Peyer's patch (tissue), 4 donors: Measurements from ENCODE around the gene ELL. TPM values are rescaled to one million over a fixed set of nuclear protein-coding genes. Genes with fewer than 3 reads are reported as not detected.

Experiments
- DNase-seq, 3 donors: peaks; one replicate each; pipeline ENCODE4 v3.0.0-alpha.2; 2017 to 2019
- H3K27ac ChIP-seq, 4 donors: fragments of 200-600 bp; sonication (generic); one replicate each; pipeline ENCODE4 v1.5.1; 2016 to 2019
- H3K27me3 ChIP-seq, 2 donors: fragments of 200-600 bp; sonication (generic); one replicate each; pipeline ENCODE4 v1.5.1; 2019
- H3K36me3 ChIP-seq, 3 donors: fragments of 200-600 bp; sonication (generic); one replicate each; pipeline ENCODE4 v1.5.1; 2016 to 2019
- H3K4me1 ChIP-seq, 4 donors: fragments of 200-600 bp; sonication (generic); one replicate each; pipeline ENCODE4 v1.5.1; 2016 to 2019
- H3K4me3 ChIP-seq, 4 donors: fragments of 200-600 bp; sonication (generic); 1 replicate in 3 of 4; 2 replicates in 1 of 4; pipeline ENCODE4 v1.5.1; 2016 to 2019; ENCODE audit warnings: mild to moderate bottlenecking in 1 of 4
- H3K9me3 ChIP-seq, 4 donors: fragments of 200-600 bp; sonication (generic); one replicate each; pipeline ENCODE4 v1.5.1; 2016 to 2019; ENCODE audit warnings: mild to moderate bottlenecking in 1 of 4
- POLR2A ChIP-seq, 2 donors: fragments of 450-650 bp; IDR thresholded peaks; one replicate each; pipeline ENCODE4 v1.5.1; 2017; ENCODE audit warnings: antibody characterized with exemption in 2 of 2, mild to moderate bottlenecking in 2 of 2, moderate library complexity in 2 of 2
- total RNA-seq, 4 donors: library from RNA; depleted of rRNA; stranded (reverse); fragments of >200 nt; gene quantifications; one replicate each; pipeline ENCODE4 v1.1.0, GENCODE V29; 2016
- TF ChIP-seq, protein P1 (sequence below), 6 experiments: fragments of 450-650 bp in 4 of 6; fragments of 200-600 bp in 2 of 6; sonication (generic) in 1 of 6; IDR thresholded peaks; one replicate each; pipeline ENCODE4 v1.5.1; 2017 to 2019; ENCODE audit warnings: antibody characterized with exemption in 6 of 6, mild to moderate bottlenecking in 3 of 6, moderate library complexity in 1 of 6

ELL gene
- total RNA-seq, 4 donors from 2014 or later = 18.9 to 49.5 (median 34.2) TPM

DNA sequence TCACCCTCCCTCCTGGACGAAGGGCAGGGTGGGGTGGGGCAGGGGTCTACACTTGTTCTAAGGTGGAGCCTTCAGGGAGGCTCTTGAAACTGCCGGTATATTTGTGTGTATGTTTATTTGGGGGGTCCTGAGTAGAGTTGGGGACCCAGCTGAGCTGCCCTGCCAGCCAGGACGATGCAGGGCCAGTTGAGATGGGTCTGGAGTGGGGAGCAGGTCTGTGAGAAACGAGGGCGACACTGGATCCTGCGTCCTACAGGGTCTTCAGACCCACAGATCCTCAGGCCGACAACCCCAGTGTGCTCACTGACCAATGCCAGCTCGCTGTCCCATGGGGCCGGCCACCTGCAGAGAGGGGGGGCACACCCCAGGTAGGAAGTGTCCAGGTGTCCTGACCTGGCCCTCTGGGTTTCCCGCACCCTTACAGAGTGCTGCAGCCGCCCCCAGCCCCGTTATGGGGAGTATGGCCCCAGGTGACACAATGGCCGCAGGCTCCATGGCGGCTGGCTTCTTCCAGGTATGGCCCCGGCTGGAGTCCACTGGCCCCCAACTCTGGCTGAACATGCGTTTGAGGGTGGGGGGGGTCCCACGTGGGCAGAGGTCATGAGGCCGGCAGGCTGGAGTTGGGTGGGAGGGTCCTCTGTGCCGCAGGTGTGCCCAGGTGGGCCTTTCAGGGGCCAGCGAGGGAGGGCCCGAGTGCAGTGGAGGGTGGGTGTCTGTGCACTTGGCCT, 91.3 kb downstream of the ELL start:
- Histone ChIP-seq H3K27me3 (no peaks in the 10 kb centered on the region), H3K4me1 (peaks cover 0 to 47% (median 31%) of the 10 kb centered on the region in 4 donors), H3K27ac (peak overlapping the region in 1 of 4 donors; percentile 83), H3K36me3 (no peaks in the 10 kb centered on the region), H3K9me3 (no peaks in the 10 kb centered on the region), H3K4me3 (no peak overlapping the region)
- DNase-seq = peak in 1 of 3 donors; percentile 48
- no peak for TF ChIP-seq POLR2A (IDR thresholded peaks at IDR 0.05)
- TF ChIP-seq, protein P1, sequence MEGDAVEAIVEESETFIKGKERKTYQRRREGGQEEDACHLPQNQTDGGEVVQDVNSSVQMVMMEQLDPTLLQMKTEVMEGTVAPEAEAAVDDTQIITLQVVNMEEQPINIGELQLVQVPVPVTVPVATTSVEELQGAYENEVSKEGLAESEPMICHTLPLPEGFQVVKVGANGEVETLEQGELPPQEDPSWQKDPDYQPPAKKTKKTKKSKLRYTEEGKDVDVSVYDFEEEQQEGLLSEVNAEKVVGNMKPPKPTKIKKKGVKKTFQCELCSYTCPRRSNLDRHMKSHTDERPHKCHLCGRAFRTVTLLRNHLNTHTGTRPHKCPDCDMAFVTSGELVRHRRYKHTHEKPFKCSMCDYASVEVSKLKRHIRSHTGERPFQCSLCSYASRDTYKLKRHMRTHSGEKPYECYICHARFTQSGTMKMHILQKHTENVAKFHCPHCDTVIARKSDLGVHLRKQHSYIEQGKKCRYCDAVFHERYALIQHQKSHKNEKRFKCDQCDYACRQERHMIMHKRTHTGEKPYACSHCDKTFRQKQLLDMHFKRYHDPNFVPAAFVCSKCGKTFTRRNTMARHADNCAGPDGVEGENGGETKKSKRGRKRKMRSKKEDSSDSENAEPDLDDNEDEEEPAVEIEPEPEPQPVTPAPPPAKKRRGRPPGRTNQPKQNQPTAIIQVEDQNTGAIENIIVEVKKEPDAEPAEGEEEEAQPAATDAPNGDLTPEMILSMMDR (IDR thresholded peaks at IDR 0.05) = no peak

DNA sequence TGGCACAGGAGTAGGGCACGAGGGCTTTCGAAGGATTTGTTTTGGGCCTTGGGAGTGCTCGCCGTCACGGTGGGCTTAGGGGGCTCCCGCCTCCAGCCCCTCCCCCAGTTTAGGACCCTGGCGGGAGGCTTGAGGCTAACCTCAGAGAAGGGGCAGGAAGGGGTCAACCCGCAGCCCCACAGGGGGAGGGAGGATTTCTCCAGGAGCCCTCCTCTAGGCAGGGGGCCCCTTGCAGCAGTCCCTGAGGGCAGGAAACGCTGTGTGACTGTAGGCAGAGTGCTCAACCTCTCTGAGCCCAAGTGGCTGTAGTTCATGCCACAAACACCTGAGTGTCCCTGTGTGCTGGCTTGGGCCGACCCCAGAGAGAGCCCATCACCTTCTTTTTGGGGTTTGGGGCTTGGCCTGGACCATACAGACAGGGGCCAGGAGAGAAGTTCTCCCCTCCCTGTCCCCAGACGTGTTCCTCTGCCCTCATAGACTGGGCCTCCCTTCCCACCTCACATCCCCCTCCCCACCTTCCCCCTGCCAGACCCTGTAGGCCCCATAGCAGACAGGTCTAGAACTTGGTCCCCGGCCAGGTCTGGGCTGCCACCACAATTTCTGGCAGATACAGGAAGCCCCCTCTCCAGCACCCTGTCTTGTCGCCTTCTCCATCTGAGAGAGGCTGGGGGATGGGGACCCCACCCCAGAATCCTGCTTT, 92.0 kb downstream of the ELL start:
- H3K4me3 ChIP-seq = peak overlapping the region in 3 of 4 donors; percentile 33 to 69 (median 56)
- no peaks in the 10 kb centered on the region for H3K36me3 ChIP-seq
- TF ChIP-seq POLR2A (IDR thresholded peaks at IDR 0.05) = no peak
- TF ChIP-seq, protein P1 (IDR thresholded peaks at IDR 0.05) = no peak
- no peaks in the 10 kb centered on the region for H3K27me3 ChIP-seq
- DNase-seq = peak in 1 of 3 donors; percentile 47
- H3K4me1 ChIP-seq = peaks cover 0 to 48% (median 31%) of the 10 kb centered on the region in 4 donors
- H3K9me3 ChIP-seq = no peaks in the 10 kb centered on the region
- peak overlapping the region; percentile 63 to 86 (median 77) for H3K27ac ChIP-seq

DNA sequence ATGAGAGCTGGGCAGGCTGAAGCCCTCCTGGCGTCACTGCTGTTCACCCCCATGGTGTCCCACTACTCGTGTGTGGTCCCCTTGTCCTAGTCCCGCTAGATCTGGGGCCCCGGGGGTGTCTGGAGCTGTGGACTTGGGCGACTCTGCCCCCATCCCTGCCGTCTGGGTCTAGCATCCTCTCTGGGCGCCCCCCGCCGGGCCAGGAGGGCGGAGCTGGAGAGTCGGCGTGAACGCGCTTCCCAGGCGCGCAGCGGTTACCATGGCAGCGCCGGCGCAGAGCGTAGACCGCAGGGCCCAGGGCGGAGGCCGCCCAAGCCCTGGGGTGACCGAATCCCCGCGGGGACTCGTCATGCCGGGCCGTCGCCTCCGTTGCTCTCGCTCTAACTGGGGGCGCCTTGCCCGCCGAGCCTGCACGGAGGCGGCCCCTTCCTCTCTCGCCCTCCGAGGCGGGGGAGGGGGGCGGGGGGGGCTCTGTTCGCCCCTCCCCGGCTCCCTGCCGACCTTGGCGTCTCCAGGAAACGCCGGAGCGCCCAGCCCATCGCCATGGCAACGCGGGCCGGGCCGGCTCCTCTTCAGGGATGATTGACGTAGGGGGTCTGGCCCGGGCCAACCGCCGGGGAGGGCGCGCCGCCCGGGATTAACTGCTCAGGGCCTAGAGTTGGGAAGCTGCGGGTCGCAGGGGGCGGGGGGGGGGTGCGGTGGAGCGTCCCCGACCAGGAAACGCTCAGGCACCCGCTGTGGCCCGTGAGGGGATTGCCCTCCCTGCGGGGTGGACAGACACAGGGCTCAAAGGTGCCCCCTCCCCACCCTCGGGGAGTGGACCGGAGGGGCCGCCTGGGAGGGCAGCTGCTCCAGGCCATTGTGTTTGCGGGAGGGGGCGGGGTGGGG, 92.8 kb downstream of the ELL start:
- Histone ChIP-seq H3K27me3 (no peaks in the 10 kb centered on the region), H3K4me3 (peak overlapping the region; percentile 33 to 69 (median 52)), H3K27ac (peak overlapping the region; percentile 63 to 86 (median 77)), H3K9me3 (no peaks in the 10 kb centered on the region), H3K4me1 (peaks cover 0 to 56% (median 28%) of the 10 kb centered on the region in 4 donors), H3K36me3 (no peaks in the 10 kb centered on the region)
- peak; percentile 78 to 92 (median 86) for DNase-seq
- TF ChIP-seq POLR2A (IDR thresholded peaks at IDR 0.05) = no peak
- TF ChIP-seq, protein P1 (IDR thresholded peaks at IDR 0.05) = no peak

DNA sequence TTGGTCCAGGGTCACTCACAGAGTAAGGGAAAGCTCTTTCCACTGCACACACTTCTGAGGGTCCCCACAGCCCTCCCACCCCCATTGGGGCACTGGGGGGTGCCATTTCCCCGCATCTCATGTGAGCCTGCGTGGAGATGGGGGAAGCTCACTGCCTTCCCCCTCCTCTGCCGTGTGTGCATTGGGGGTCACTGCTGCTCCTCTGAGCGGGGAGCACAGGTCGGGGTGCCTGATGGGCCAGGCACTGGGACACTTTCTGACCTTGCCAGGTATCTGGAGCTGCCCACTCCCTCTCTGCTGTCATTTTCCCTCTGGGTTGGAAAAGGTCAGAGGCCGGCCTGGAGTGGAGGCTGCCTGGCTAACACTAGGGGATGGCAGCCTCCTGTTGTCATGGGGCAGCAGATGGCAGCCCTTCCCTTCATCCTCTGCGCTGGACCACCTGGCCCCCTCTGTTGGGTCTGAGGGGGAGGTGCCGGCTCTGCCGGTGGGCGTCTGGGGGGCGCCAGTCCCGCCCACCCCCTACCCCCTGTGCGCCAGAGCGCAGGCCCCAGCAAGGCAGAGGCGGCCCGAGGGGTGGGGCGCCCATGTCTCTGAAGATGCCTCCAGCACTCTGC, 93.6 kb downstream of the ELL start:
- TF ChIP-seq POLR2A (IDR thresholded peaks at IDR 0.05) = no peak
- TF ChIP-seq, protein P1 (IDR thresholded peaks at IDR 0.05) = no peak
- no peak for DNase-seq
- Histone ChIP-seq H3K9me3 (no peaks in the 10 kb centered on the region), H3K4me3 (peak overlapping the region in 2 of 4 donors; percentile 33 to 69), H3K27me3 (no peaks in the 10 kb centered on the region), H3K36me3 (no peaks in the 10 kb centered on the region), H3K27ac (peak overlapping the region; percentile 63 to 86 (median 77)), H3K4me1 (peaks cover 0 to 63% (median 29%) of the 10 kb centered on the region in 4 donors)

DNA sequence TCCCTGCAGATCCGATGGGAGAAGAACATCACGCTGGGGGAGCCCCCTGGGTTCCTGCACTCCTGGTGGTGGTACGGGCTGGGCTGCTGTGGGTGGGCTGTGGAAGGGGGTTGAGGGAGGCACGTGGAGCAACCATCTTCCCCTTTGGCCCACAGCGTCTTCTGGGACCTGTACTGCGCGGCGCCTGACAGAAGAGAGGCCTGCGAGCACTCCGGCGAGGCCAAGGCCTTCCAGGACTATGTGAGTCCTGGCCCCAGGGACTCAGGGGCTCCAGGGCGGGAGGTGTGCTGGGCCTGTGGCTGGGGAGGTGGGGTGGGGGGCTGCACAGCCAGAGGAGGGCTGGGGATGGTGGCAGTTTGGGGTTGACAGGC, 94.1 kb downstream of the ELL start:
- Histone ChIP-seq H3K27me3 (no peaks in the 10 kb centered on the region), H3K9me3 (no peaks in the 10 kb centered on the region), H3K4me1 (peaks cover 0 to 63% (median 31%) of the 10 kb centered on the region in 4 donors), H3K36me3 (no peaks in the 10 kb centered on the region), H3K27ac (peak overlapping the region in 1 of 4 donors; percentile 83), H3K4me3 (no peak overlapping the region)
- no peak for DNase-seq
- no peak for TF ChIP-seq POLR2A (IDR thresholded peaks at IDR 0.05)
- TF ChIP-seq, protein P1 (IDR thresholded peaks at IDR 0.05) = no peak
